Urinary bladder (tissue), 4 donors: Measurements from ENCODE around the gene DACH1. TPM values are rescaled to one million over a fixed set of nuclear protein-coding genes. Genes with fewer than 3 reads are reported as not detected.

Experiments used
- DNase-seq: peaks from one replicate; pipeline ENCODE4 v3.0.0-alpha.2; 2015; ENCODE audit errors: extremely low spot score
- H3K27ac ChIP-seq: one replicate; pipeline ENCODE4 v1.5.1; 2013; ENCODE audit warnings: low read depth, mild to moderate bottlenecking, moderate library complexity
- H3K36me3 ChIP-seq: one replicate; pipeline ENCODE4 v1.6.1; 2013; ENCODE audit warnings: mild to moderate bottlenecking, moderate library complexity; ENCODE audit not compliant: insufficient read depth
- H3K4me1 ChIP-seq: one replicate; pipeline ENCODE4 v1.6.1; 2013; ENCODE audit warnings: mild to moderate bottlenecking, moderate library complexity; ENCODE audit not compliant: insufficient read depth
- H3K4me3 ChIP-seq: one replicate; pipeline ENCODE4 v1.5.1; 2013; ENCODE audit warnings: low read depth, low read length
- WGBS: extraction: QIAGEN DNeasy Blood & Tissue Kit; methylation state at CpG from one replicate; pipeline ENCODE4 v1.1.7; 2013; 5-methylcytosine and 5-hydroxymethylcytosine counted together
- polyA plus RNA-seq: library from polyadenylated mRNA; stranded (reverse); fragments of 200-250 nt; gene quantifications from one replicate; pipeline ENCODE4 v1.2.3, GENCODE V29; 2013
- total RNA-seq: library from RNA; depleted of rRNA; stranded (reverse); fragments of >200 nt; gene quantifications from one replicate; pipeline ENCODE4 v1.2.3, GENCODE V29; 2014
- donor health status: healthy with polysubstance abuse.
- donor health status: healthy.

The DACH1 gene
- total and polyA plus RNA-seq, 2 donors: 2.8 to 26.4 TPM

DNA sequence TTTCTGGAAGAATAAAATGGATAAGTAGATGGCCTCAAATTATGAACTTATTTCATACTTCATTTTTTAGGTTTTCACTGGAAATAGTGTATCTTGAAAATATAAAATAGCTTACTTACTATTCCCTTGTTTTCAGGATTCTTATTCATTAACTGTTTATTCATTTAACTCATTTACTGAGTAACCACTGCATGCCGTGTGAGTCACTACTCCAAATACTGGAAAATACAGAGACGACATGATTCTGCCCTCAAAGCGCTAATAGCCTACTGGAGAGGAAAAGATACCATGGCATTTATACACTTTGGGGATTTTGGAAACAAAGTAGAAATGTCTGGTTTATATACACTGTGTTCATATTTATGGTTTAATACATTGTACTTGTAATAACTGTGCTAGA lies 270.9 kb downstream of the DACH1 start:
- Histone ChIP-seq H3K27ac (no peak overlapping the region), H3K4me1 (no peaks in the 10 kb centered on the region), H3K36me3 (no peaks in the 10 kb centered on the region), H3K4me3 (no peak overlapping the region)
- 91% methylated on average over 3 of the region's 3 CpGs for WGBS
- DNase-seq: no peak

DNA sequence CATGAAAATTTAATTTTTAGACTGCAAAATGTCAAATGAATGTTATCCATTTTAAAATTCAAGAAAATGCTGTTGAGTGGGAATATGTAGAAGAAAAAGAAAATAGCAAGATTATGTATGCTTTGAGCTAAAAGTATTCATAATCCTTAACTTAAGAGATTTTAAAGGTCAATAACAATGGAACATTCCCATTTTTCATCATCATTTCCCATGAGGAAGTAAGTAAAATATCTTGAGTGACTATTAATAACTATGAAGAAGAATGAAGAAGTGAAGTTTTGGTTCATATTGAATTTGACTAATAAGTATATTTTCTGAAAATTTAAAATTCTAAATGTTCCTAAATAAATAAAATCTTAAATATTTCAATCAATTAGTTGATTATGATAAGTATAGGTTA lies 273.4 kb downstream of the DACH1 start:
- no peak overlapping the region for H3K27ac ChIP-seq

GRCh38 chr13:71591374-71591773 lies 275.6 kb downstream of the DACH1 start:
- DNase-seq: no peak
- Histone ChIP-seq H3K4me1 (no peaks in the 10 kb centered on the region), H3K27ac (no peak overlapping the region), H3K36me3 (no peaks in the 10 kb centered on the region), H3K4me3 (no peak overlapping the region)

More for the DNA sequence above, 273.4 kb downstream of the DACH1 start:
- DNase-seq: no peak
- Histone ChIP-seq H3K4me1 (no peaks in the 10 kb centered on the region), H3K36me3 (no peaks in the 10 kb centered on the region), H3K4me3 (no peak overlapping the region)

GRCh38 chr13:71590654-71591148 lies 276.3 kb downstream of the DACH1 start:
- no peak overlapping the region for H3K27ac ChIP-seq
- no peak overlapping the region for H3K4me3 ChIP-seq
- no peak for DNase-seq
- H3K36me3 ChIP-seq: no peaks in the 10 kb centered on the region
- no peaks in the 10 kb centered on the region for H3K4me1 ChIP-seq
- WGBS: 95% methylated on average over 3 of the region's 3 CpGs

GRCh38 chr13:71589032-71589431 lies 278.0 kb downstream of the DACH1 start:
- DNase-seq: no peak
- 66% methylated on average over 2 of the region's 2 CpGs for WGBS
- no peaks in the 10 kb centered on the region for H3K4me1 ChIP-seq
- no peaks in the 10 kb centered on the region for H3K36me3 ChIP-seq
- H3K4me3 ChIP-seq: no peak overlapping the region
- no peak overlapping the region for H3K27ac ChIP-seq

DNA sequence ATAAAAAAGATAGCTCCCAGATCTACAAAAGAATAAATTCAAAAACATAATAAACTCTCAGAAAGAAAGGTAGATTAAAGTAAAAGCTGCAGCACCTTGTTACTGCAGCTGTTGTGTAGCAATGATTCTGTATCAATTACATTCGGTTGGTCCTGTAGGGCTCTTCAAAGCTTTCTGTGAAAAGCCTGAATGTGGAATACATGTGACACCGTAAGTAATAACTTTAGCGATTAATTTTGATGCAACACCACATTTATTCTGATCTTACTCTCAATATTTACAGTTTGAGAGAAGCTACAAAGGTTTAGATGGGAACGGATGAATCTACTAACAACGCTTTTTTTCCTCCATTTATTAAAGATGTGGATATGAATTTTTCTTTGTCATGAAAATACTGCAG lies 279.2 kb downstream of the DACH1 start:
- no peaks in the 10 kb centered on the region for H3K36me3 ChIP-seq
- 60% methylated on average over 5 of the region's 5 CpGs for WGBS

GRCh38 chr13:71587193-71587592 lies 279.8 kb downstream of the DACH1 start:
- H3K27ac ChIP-seq: no peak overlapping the region
- H3K36me3 ChIP-seq: no peaks in the 10 kb centered on the region
- 78% methylated on average over 2 of the region's 2 CpGs for WGBS
- no peak for DNase-seq
- no peaks in the 10 kb centered on the region for H3K4me1 ChIP-seq
- no peak overlapping the region for H3K4me3 ChIP-seq

More for the DNA sequence above, 279.2 kb downstream of the DACH1 start:
- no peak overlapping the region for H3K4me3 ChIP-seq
- H3K4me1 ChIP-seq: no peaks in the 10 kb centered on the region
- DNase-seq: no peak
- H3K27ac ChIP-seq: no peak overlapping the region

- no peak overlapping the region for H3K27ac ChIP-seq
- no peaks in the 10 kb centered on the region for H3K36me3 ChIP-seq
- H3K4me1 ChIP-seq: no peaks in the 10 kb centered on the region
- DNase-seq: no peak
- 92% methylated on average over 5 of the region's 5 CpGs for WGBS
- H3K4me3 ChIP-seq: no peak overlapping the region
These were observed 283.4 kb downstream of the DACH1 start for GRCh38 chr13:71583581-71583980.

- Histone ChIP-seq H3K27ac (no peak overlapping the region), H3K36me3 (no peaks in the 10 kb centered on the region), H3K4me1 (no peaks in the 10 kb centered on the region), H3K4me3 (no peak overlapping the region)
- WGBS: 66% methylated on average over 3 of the region's 3 CpGs
- no peak for DNase-seq
These were observed 286.4 kb downstream of the DACH1 start for GRCh38 chr13:71580614-71581013.

DNA sequence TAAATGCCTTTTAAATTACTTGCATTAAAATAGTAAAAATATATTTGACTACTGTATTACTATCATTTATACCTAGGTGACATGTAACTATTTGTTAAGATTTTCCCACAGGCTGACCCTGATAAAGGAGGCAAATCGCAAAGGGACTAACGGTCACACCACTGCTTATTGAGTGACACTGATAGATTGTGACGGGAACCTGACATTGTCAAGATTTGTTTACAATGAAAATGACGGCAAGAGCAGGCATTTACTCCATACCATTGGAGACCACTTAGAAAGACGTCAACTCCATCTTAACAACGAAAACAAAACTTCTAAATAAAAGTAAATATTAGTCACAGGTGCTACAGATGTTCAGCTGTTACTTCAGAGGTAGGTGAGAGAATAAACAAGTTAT lies 289.0 kb downstream of the DACH1 start:
- no peak for DNase-seq
- Histone ChIP-seq H3K27ac (no peak overlapping the region), H3K36me3 (no peaks in the 10 kb centered on the region), H3K4me3 (no peak overlapping the region), H3K4me1 (no peaks in the 10 kb centered on the region)
- 76% methylated on average over 6 of the region's 6 CpGs for WGBS

- no peaks in the 10 kb centered on the region for H3K36me3 ChIP-seq
- H3K4me1 ChIP-seq: no peaks in the 10 kb centered on the region
- H3K4me3 ChIP-seq: no peak overlapping the region
- H3K27ac ChIP-seq: no peak overlapping the region
- WGBS: 93% methylated on average over 2 of the region's 2 CpGs
- DNase-seq: no peak
These were observed 289.9 kb downstream of the DACH1 start for GRCh38 chr13:71577127-71577526.

- Histone ChIP-seq H3K27ac (no peak overlapping the region), H3K4me1 (no peaks in the 10 kb centered on the region), H3K4me3 (no peak overlapping the region), H3K36me3 (no peaks in the 10 kb centered on the region)
- WGBS: 84% methylated on average over 1 of the region's 1 CpG
- DNase-seq: no peak
These were observed 290.4 kb downstream of the DACH1 start for GRCh38 chr13:71576571-71576970.

- Histone ChIP-seq H3K36me3 (no peaks in the 10 kb centered on the region), H3K4me1 (no peaks in the 10 kb centered on the region), H3K4me3 (no peak overlapping the region), H3K27ac (no peak overlapping the region)
- 63% methylated on average over 4 of the region's 4 CpGs for WGBS
- no peak for DNase-seq
These were observed 320.1 kb downstream of the DACH1 start for GRCh38 chr13:71546881-71547280.

- no peak for DNase-seq
- no peak overlapping the region for H3K4me3 ChIP-seq
- whole genome bisulfite sequencing: 68% methylated on average over 1 of the region's 1 CpG
- H3K36me3 ChIP-seq: no peaks in the 10 kb centered on the region
- no peak overlapping the region for H3K27ac ChIP-seq
- H3K4me1 ChIP-seq: no peaks in the 10 kb centered on the region
These were observed 326.9 kb downstream of the DACH1 start for GRCh38 chr13:71540098-71540497.

DNA sequence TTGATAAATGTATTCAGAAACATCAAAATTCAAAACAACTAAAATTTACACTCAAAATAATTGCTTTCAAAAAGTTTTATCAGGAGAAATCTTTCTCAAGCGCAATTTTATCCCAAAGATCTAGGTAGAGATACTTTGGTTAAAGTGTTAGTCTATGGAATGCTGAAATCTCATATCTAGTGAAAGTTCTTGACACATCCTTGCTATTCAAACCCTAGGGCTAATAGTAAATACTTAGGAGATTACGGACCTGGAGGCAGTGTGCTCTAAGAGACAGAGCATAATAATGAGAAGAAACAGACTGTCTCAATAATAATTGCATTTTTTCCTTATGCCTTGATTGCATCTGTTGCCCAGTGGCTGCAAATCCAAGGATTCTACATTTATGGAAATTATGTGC lies 330.8 kb downstream of the DACH1 start:
- no peak overlapping the region for H3K27ac ChIP-seq
- no peaks in the 10 kb centered on the region for H3K36me3 ChIP-seq
- WGBS: 71% methylated on average over 2 of the region's 2 CpGs
- no peaks in the 10 kb centered on the region for H3K4me1 ChIP-seq
- no peak overlapping the region for H3K4me3 ChIP-seq
- no peak for DNase-seq
